Mucosa of descending colon (tissue), 3 donors: ENCODE data around the gene POU2F1. TPM values are rescaled to one million over a fixed set of nuclear protein-coding genes. Genes with fewer than 3 reads are reported as not detected.

Experiments used
- ATAC-seq: fragments of 200-7000 bp; cut with Tn5 transposase; one replicate; pipeline ENCODE4 v1.9.1; 2020; ENCODE audit warnings: mild to moderate bottlenecking, moderate library complexity
- DNase-seq, 3 donors: peaks; one replicate each; pipeline ENCODE4 v3.0.0-alpha.2; 2020
- H3K36me3 ChIP-seq: fragments of 200-600 bp; one replicate; pipeline ENCODE4 v1.8.0; 2021; ENCODE audit warnings: low read depth, mild to moderate bottlenecking
- H3K4me1 ChIP-seq: fragments of 200-600 bp; one replicate; pipeline ENCODE4 v1.8.0; 2021; ENCODE audit warnings: low read depth, mild to moderate bottlenecking
- H3K4me3 ChIP-seq: fragments of 200-600 bp; one replicate; pipeline ENCODE4 v1.8.0; 2021; ENCODE audit warnings: mild to moderate bottlenecking
- H3K9me3 ChIP-seq: fragments of 200-600 bp; one replicate; pipeline ENCODE4 v1.8.0; 2021; ENCODE audit warnings: mild to moderate bottlenecking
- CTCF ChIP-seq: fragments of 200-600 bp; IDR thresholded peaks from one replicate; pipeline ENCODE4 v1.8.0; 2022; ENCODE audit warnings: antibody characterized with exemption, mild to moderate bottlenecking
- intact Hi-C, 2 donors: fragments of 100-400 bp; cut with DNase I in 1 of 2; cut with micrococcal nuclease in 1 of 2; formaldehyde crosslinking; loops; one replicate each; pipeline versions ENCODE4 v1.11.0 to v1.11.1; 2022; cut with DNase I, micrococcal nuclease
- total RNA-seq, 3 donors: library from RNA; stranded (reverse); fragmentation: NEBNext Ultra II Directional in 2 of 3; extraction: Animal tissue kit (Norgen Biotek cat#: 25700) in 2 of 3; gene quantifications; one replicate each; pipeline versions ENCODE4 v1.2.1 to v1.2.4, GENCODE V29; 2021 to 2023
- donor health status: DM: no; HTN: no; CAD: no; lungs with moderate emphysema.
- donor health status: DM: no; HTN: no; CAD: no.
- donor health status: DM: no; HTN: yes; CAD: no.

Gene POU2F1
- total RNA-seq, 3 donors from 2014 or later: 16.9 to 18.5 (median 18.0) TPM

GRCh38 chr1:167331650-167332049 lies 111.0 kb downstream of the POU2F1 start:
- intact Hi-C loops: no loop called here
- no peak for ATAC-seq
- no peaks in the 10 kb centered on the region for H3K9me3 ChIP-seq
- H3K4me1 ChIP-seq: peaks cover 5% of the 10 kb centered on the region
- no peak for TF ChIP-seq CTCF
- H3K4me3 ChIP-seq: no peak overlapping the region
- no peaks in the 10 kb centered on the region for H3K36me3 ChIP-seq
- DNase-seq: no peak

- Histone ChIP-seq H3K9me3 (peaks cover 4% of the 10 kb centered on the region), H3K36me3 (no peaks in the 10 kb centered on the region), H3K4me1 (peaks cover 5% of the 10 kb centered on the region), H3K4me3 (no peak overlapping the region)
- DNase-seq: no peak
- intact Hi-C loops: no loop called here
- no peak for TF ChIP-seq CTCF
- no peak for ATAC-seq
These were observed 111.8 kb downstream of the POU2F1 start for GRCh38 chr1:167332503-167332902.

GRCh38 chr1:167333124-167333523 lies 112.4 kb downstream of the POU2F1 start:
- Histone ChIP-seq H3K4me1 (peaks cover 5% of the 10 kb centered on the region), H3K4me3 (no peak overlapping the region), H3K36me3 (no peaks in the 10 kb centered on the region), H3K9me3 (peaks cover 4% of the 10 kb centered on the region)
- intact Hi-C loops: no loop called here
- no peak for ATAC-seq
- TF ChIP-seq CTCF: no peak
- DNase-seq: no peak

- H3K4me1 ChIP-seq: peaks cover 5% of the 10 kb centered on the region
- peak in 1 of 3 donors; percentile 23 for DNase-seq
- TF ChIP-seq CTCF: no peak
- intact Hi-C loops: no loop called here
- no peaks in the 10 kb centered on the region for H3K36me3 ChIP-seq
- H3K9me3 ChIP-seq: peaks cover 4% of the 10 kb centered on the region
- H3K4me3 ChIP-seq: no peak overlapping the region
- ATAC-seq: peak; percentile 56
These were observed 113.0 kb downstream of the POU2F1 start for GRCh38 chr1:167333703-167334102.

GRCh38 chr1:167339405-167339804 lies 118.7 kb downstream of the POU2F1 start:
- Histone ChIP-seq H3K4me1 (no peaks in the 10 kb centered on the region), H3K4me3 (no peak overlapping the region), H3K36me3 (no peaks in the 10 kb centered on the region), H3K9me3 (peaks cover 4% of the 10 kb centered on the region)
- intact Hi-C loops: no loop called here
- TF ChIP-seq CTCF: no peak
- no peak for ATAC-seq
- DNase-seq: no peak

- intact Hi-C loops: loop anchor here in 1 of 2 donors (5.0 kb wide), 1 partner anchor 76 kb away; no protein-coding TSS in a partner anchor
- ATAC-seq (peak; percentile 72), DNase-seq (no peak)
- no peaks in the 10 kb centered on the region for H3K36me3 ChIP-seq
- H3K4me3 ChIP-seq: no peak overlapping the region
- no peaks in the 10 kb centered on the region for H3K4me1 ChIP-seq
- TF ChIP-seq CTCF: no peak
- no peaks in the 10 kb centered on the region for H3K9me3 ChIP-seq
These were observed 122.2 kb downstream of the POU2F1 start for GRCh38 chr1:167342846-167343245.
